Smooth muscle cell (in vitro differentiated cells): ENCODE data around the gene C16orf96. TPM values are rescaled to one million over a fixed set of nuclear protein-coding genes. Genes with fewer than 3 reads are reported as not detected.

Experiments used
- DNase-seq: peaks from one replicate; lab custom pipeline; 2025; ENCODE audit not compliant: unreplicated experiment; lab: John Stamatoyannopoulos, UW
- H2AFZ ChIP-seq: fragments of 200-600 bp; sonication (generic); 2 replicates; pipeline ENCODE4 v1.6.0; 2016; ENCODE audit warnings: antibody characterized with exemption, low read depth, mild to moderate bottlenecking
- H3F3A ChIP-seq: fragments of 200-600 bp; sonication (generic); 2 replicates; pipeline ENCODE4 v1.6.0; 2017; ENCODE audit warnings: antibody characterized with exemption, low read depth
- H3K27ac ChIP-seq: fragments of 200-600 bp; sonication (generic); 2 replicates; pipeline ENCODE4 v1.5.1; 2016; ENCODE audit warnings: low read depth, mild to moderate bottlenecking
- H3K27me3 ChIP-seq: fragments of 200-600 bp; sonication (generic); 2 replicates; pipeline ENCODE4 v1.6.1; 2016; ENCODE audit warnings: low read depth, mild to moderate bottlenecking
- H3K36me3 ChIP-seq: fragments of 200-600 bp; sonication (generic); 2 replicates; pipeline ENCODE4 v1.5.1; 2016; ENCODE audit warnings: low read depth
- H3K4me1 ChIP-seq: fragments of 200-600 bp; sonication (generic); 2 replicates; pipeline ENCODE4 v1.5.1; 2016; ENCODE audit warnings: low read depth
- H3K4me2 ChIP-seq: fragments of 200-600 bp; sonication (generic); 2 replicates; pipeline ENCODE4 v1.6.0; 2016; ENCODE audit warnings: mild to moderate bottlenecking
- H3K4me3 ChIP-seq: fragments of 200-600 bp; sonication (generic); 2 replicates; pipeline ENCODE4 v1.5.1; 2016; ENCODE audit warnings: mild to moderate bottlenecking
- H3K79me2 ChIP-seq: fragments of 200-600 bp; sonication (generic); 2 replicates; pipeline ENCODE4 v1.6.0; 2016; ENCODE audit warnings: low read depth, mild to moderate bottlenecking
- H3K9ac ChIP-seq: fragments of 200-600 bp; sonication (generic); 2 replicates; pipeline ENCODE4 v1.6.0; 2016; ENCODE audit warnings: low read depth
- H3K9me3 ChIP-seq: fragments of 200-600 bp; sonication (generic); replicated peaks from 2 replicates; pipeline ENCODE4 v1.5.1; 2016; ENCODE audit warnings: low read depth
- H4K20me1 ChIP-seq: fragments of 200-600 bp; sonication (generic); 2 replicates; pipeline ENCODE4 v1.6.0; 2016; ENCODE audit warnings: low read depth
- WGBS: methylation state at CpG from one replicate; pipeline ENCODE4 v1.1.7; 2016; ENCODE audit warnings: low lambda C conversion rate; 5-methylcytosine and 5-hydroxymethylcytosine counted together
- polyA plus RNA-seq: library from polyadenylated mRNA; unstranded; fragments of >200 nt; fragmentation: Nextera tagmentation; extraction: Ambion mirVana; gene quantifications from 2 replicates; pipeline ENCODE4 v1.2.1, GENCODE V29; 2016
- total RNA-seq: library from RNA; depleted of rRNA; stranded (reverse); fragments of >200 nt; gene quantifications from 2 replicates; pipeline ENCODE4 v1.2.3, GENCODE V29; 2014
- TF ChIP-seq, protein P1 (sequence below): fragments of 200-600 bp; sonication (generic); IDR thresholded peaks from 2 replicates; pipeline ENCODE4 v1.5.1; 2017; ENCODE audit warnings: borderline replicate concordance, mild to moderate bottlenecking, antibody characterized with exemption; ENCODE audit not compliant: insufficient read depth, poor library complexity, severe bottlenecking

The C16orf96 gene
- total and polyA plus RNA-seq, 2 experiments from 2014 or later: 0.09 TPM; not detected in 1

DNA sequence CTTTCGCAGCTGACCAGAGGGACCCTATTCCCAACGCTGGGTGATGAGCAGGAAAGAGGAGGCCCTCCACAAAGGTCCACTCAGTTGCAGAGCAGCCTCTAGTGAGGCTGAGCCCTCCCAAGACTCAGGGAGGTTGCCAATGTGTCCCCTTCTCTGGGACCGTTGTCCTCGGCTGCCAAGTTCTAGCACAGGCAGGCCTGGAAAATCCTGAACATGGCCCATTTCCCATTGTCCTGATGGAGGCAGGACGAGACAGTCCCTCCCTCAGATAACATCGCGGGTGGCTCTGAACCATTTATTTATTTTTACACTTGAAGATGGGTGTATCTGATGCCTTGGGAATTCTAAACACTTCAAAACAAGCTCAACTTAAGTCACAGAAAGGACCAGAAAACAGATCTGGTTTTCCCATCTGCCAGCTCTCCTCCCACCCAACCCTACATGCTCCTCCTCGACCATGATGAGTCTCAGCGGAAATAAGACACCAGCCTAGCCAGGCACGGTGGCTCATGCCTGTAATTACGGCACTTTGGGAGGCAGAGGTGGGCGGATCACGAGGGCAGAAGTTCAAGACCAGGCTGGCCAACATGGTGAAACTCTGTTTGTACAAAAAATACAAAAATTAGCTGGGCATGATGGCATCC, 30.4 kb upstream of the C16orf96 start:
- peaks cover 24% of the 10 kb centered on the region for H3K4me1 ChIP-seq
- TF ChIP-seq, protein P1, sequence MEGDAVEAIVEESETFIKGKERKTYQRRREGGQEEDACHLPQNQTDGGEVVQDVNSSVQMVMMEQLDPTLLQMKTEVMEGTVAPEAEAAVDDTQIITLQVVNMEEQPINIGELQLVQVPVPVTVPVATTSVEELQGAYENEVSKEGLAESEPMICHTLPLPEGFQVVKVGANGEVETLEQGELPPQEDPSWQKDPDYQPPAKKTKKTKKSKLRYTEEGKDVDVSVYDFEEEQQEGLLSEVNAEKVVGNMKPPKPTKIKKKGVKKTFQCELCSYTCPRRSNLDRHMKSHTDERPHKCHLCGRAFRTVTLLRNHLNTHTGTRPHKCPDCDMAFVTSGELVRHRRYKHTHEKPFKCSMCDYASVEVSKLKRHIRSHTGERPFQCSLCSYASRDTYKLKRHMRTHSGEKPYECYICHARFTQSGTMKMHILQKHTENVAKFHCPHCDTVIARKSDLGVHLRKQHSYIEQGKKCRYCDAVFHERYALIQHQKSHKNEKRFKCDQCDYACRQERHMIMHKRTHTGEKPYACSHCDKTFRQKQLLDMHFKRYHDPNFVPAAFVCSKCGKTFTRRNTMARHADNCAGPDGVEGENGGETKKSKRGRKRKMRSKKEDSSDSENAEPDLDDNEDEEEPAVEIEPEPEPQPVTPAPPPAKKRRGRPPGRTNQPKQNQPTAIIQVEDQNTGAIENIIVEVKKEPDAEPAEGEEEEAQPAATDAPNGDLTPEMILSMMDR: no peak
- H3K79me2 ChIP-seq: peaks cover 19% of the 10 kb centered on the region
- H2AFZ ChIP-seq: no peak overlapping the region
- no peak overlapping the region for H3K27ac ChIP-seq
- H3F3A ChIP-seq: peaks cover 12% of the 10 kb centered on the region
- peaks cover 88% of the 10 kb centered on the region for H4K20me1 ChIP-seq
- no peaks in the 10 kb centered on the region for H3K36me3 ChIP-seq
- 61% methylated on average over 13 of the region's 13 CpGs for WGBS
- DNase-seq: no peak
- no peaks in the 10 kb centered on the region for H3K27me3 ChIP-seq
- H3K4me2 ChIP-seq: no peak overlapping the region
- no peak overlapping the region for H3K9ac ChIP-seq
- no peaks in the 10 kb centered on the region for H3K9me3 ChIP-seq
- H3K4me3 ChIP-seq: no peak overlapping the region

DNA sequence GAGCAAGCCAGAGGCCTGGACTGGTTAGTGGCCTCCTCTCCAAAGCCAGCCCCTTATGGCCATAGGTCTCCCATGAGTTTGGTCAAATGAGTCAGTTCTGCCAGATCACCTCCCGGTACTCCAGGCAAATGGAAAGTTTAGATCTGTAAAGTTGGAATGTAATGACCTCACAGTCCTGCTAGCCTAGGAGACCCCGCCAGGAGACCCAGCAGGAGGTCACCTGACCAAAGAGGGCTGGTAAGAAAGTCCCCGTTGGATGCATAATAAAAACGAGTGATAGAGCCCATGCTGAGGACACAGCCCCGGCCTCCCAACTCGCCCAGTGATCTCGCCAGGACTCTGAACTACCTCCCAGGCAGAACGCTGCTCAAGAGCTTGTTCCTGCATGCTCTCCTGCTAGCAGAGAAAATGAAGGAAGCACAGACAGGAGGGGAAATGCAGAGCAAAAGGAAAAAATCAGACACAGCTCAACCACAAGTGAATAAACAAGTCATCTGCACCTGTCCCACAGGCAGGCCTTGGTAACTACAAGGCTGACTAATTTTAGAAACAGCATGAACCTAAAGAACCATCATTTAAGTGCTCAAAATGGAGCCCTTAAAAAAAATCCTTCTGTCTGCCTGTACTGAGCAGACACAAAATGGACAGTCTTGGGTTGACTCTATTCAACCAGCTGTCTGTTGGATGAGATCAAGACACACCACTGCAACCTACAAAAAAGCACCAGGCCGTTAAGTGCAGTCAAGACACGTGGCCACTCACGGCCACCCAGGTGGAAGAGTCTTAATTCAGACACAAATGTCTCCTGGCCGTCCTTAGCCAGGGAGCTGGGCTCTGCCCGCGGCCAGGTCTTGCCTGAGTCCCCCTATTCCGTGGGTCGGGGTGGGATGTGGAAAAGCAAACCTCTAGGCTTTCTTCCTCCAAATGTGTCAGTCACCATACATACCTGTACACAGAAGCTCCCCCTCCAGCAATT, 26.8 kb upstream of the C16orf96 start:
- Histone ChIP-seq H3K4me3 (no peak overlapping the region), H3K9me3 (no peaks in the 10 kb centered on the region), H3K27ac (peak overlapping the region; percentile 84), H3K36me3 (no peaks in the 10 kb centered on the region), H3K27me3 (no peaks in the 10 kb centered on the region), H2AFZ (no peak overlapping the region), H3K4me1 (peaks cover 11% of the 10 kb centered on the region), H3K4me2 (peak overlapping the region; percentile 48), H4K20me1 (peaks cover 94% of the 10 kb centered on the region), H3K9ac (no peak overlapping the region), H3K79me2 (peaks cover 19% of the 10 kb centered on the region), H3F3A (peaks cover 12% of the 10 kb centered on the region)
- TF ChIP-seq, protein P1: no peak
- 40% methylated on average over 16 of the region's 16 CpGs for WGBS
- no peak for DNase-seq

DNA sequence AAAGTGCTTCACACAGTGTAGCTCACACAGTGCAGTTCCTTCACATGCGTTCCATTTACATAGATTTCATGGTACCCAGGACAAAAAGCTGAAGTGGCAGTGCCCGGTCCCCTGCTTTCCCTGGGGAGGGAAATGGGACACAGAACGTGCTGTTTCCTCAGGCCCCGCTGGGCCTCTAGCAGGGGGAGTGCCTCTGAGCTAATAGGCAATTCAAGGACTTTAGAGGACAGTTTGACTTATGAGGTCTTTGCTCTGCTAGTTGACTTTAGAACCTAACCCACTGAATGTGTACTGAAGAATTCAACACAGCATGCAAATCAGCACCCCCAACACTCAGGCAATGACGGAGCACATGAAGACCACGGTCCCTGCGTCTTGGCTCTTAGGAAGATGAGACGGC, 24.3 kb upstream of the C16orf96 start:
- Histone ChIP-seq H3K9me3 (no peaks in the 10 kb centered on the region), H3K36me3 (no peaks in the 10 kb centered on the region), H3K27ac (peak overlapping the region; percentile 49), H3K4me1 (peaks cover 11% of the 10 kb centered on the region), H3K4me3 (no peak overlapping the region), H3K4me2 (no peak overlapping the region), H3K79me2 (peaks cover 34% of the 10 kb centered on the region), H2AFZ (no peak overlapping the region), H3F3A (peaks cover 12% of the 10 kb centered on the region), H3K9ac (no peak overlapping the region), H3K27me3 (no peaks in the 10 kb centered on the region), H4K20me1 (peaks cover 86% of the 10 kb centered on the region)
- TF ChIP-seq, protein P1: no peak
- 99% methylated on average over 8 of the region's 8 CpGs for WGBS
- DNase-seq: no peak
